Neural cell (in vitro differentiated cells): ENCODE data around the gene IQGAP2.

Experiments used
- EP300 ChIP-seq: fragments of 450-650 bp; conservative IDR thresholded peaks from 2 replicates; pipeline ENCODE4 v1.6.1; 2014; ENCODE audit warnings: antibody characterized with exemption, mild to moderate bottlenecking, moderate library complexity; ENCODE audit not compliant: poor library complexity, severe bottlenecking
- EZH2 ChIP-seq: fragments of 200-600, 300-800 bp; shearing (Covaris generic), sonication (generic); IDR thresholded peaks from 2 replicates; pipeline ENCODE4 v1.6.1; 2014; ENCODE audit warnings: antibody characterized with exemption, low read length, borderline replicate concordance, mild to moderate bottlenecking; ENCODE audit not compliant: insufficient read depth, poor library complexity, severe bottlenecking
- POLR2AphosphoS5 ChIP-seq: IDR thresholded peaks from 2 replicates; pipeline ENCODE4 v1.6.1; 2012
- RAD21 ChIP-seq: fragments of 450-650 bp; conservative IDR thresholded peaks from 2 replicates; pipeline ENCODE4 v1.6.1; 2014; ENCODE audit warnings: antibody characterized with exemption, mild to moderate bottlenecking, moderate library complexity
- TAF1 ChIP-seq: IDR thresholded peaks from 2 replicates; pipeline ENCODE4 v1.6.1; 2012; ENCODE audit warnings: low read depth
- TF ChIP-seq, protein P1 (sequence below): fragments of 450-650 bp; IDR thresholded peaks from 2 replicates; pipeline ENCODE4 v1.5.1; 2014; ENCODE audit warnings: antibody characterized with exemption, mild to moderate bottlenecking, moderate library complexity; ENCODE audit not compliant: poor library complexity, severe bottlenecking
- TF ChIP-seq, protein P2 (sequence below): IDR thresholded peaks from 2 replicates; pipeline ENCODE4 v1.6.1; 2012; ENCODE audit warnings: borderline replicate concordance

DNA sequence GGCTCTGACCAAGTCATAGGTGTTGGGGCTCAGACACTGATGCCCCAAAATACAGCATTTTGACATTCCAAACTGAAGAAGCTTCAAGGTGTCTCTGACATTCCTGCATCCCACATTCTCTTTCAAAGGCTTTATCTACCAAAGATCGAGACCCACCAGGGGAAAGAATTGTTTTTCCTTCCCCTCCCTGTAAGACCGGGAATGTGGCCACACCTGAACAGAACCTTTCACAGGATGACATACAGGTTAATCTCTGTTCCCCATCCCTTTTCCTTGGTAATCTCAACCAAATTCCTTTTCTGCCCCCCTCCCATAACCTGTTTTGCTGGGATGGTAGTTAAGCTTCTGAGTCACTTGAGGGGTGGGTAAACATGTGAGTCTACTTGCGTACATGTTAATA, 72.3 kb downstream of the IQGAP2 start:
- TF ChIP-seq EZH2, result no peak
- TF ChIP-seq, protein P1, sequence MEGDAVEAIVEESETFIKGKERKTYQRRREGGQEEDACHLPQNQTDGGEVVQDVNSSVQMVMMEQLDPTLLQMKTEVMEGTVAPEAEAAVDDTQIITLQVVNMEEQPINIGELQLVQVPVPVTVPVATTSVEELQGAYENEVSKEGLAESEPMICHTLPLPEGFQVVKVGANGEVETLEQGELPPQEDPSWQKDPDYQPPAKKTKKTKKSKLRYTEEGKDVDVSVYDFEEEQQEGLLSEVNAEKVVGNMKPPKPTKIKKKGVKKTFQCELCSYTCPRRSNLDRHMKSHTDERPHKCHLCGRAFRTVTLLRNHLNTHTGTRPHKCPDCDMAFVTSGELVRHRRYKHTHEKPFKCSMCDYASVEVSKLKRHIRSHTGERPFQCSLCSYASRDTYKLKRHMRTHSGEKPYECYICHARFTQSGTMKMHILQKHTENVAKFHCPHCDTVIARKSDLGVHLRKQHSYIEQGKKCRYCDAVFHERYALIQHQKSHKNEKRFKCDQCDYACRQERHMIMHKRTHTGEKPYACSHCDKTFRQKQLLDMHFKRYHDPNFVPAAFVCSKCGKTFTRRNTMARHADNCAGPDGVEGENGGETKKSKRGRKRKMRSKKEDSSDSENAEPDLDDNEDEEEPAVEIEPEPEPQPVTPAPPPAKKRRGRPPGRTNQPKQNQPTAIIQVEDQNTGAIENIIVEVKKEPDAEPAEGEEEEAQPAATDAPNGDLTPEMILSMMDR, result no peak
- no peak for TF ChIP-seq POLR2AphosphoS5
- TF ChIP-seq, protein P2, sequence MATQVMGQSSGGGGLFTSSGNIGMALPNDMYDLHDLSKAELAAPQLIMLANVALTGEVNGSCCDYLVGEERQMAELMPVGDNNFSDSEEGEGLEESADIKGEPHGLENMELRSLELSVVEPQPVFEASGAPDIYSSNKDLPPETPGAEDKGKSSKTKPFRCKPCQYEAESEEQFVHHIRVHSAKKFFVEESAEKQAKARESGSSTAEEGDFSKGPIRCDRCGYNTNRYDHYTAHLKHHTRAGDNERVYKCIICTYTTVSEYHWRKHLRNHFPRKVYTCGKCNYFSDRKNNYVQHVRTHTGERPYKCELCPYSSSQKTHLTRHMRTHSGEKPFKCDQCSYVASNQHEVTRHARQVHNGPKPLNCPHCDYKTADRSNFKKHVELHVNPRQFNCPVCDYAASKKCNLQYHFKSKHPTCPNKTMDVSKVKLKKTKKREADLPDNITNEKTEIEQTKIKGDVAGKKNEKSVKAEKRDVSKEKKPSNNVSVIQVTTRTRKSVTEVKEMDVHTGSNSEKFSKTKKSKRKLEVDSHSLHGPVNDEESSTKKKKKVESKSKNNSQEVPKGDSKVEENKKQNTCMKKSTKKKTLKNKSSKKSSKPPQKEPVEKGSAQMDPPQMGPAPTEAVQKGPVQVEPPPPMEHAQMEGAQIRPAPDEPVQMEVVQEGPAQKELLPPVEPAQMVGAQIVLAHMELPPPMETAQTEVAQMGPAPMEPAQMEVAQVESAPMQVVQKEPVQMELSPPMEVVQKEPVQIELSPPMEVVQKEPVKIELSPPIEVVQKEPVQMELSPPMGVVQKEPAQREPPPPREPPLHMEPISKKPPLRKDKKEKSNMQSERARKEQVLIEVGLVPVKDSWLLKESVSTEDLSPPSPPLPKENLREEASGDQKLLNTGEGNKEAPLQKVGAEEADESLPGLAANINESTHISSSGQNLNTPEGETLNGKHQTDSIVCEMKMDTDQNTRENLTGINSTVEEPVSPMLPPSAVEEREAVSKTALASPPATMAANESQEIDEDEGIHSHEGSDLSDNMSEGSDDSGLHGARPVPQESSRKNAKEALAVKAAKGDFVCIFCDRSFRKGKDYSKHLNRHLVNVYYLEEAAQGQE, result no peak
- no peak for TF ChIP-seq TAF1
- TF ChIP-seq RAD21, result no peak
- TF ChIP-seq EP300, result no peak
